Measurements from ENCODE around the gene RFNG. TPM values are rescaled to one million over a fixed set of nuclear protein-coding genes. Genes with fewer than 3 reads are reported as not detected.

Gene RFNG
- total RNA-seq, 1 donor from 2014 or later, result 40.2 TPM

- H3K4me3 ChIP-seq (ENCODE audit: insufficient read depth, low read depth, low read length), result peak within 1 kb of the TSS; percentile 70
- peaks cover 33% of the 10 kb centered on the region for H4K20me1 ChIP-seq (ENCODE audit: insufficient read depth, low read length)
- peak within 1 kb of the TSS; percentile 99 for H3K4me2 ChIP-seq (ENCODE audit: low read length)
- H3K79me2 ChIP-seq (ENCODE audit: insufficient read depth, low read length), result peaks cover 43% of the 10 kb centered on the region
- FAIRE-seq (no peak), DNase-seq (ENCODE audit: low read depth) (peak; percentile 85)
- peaks cover under 1% of the 10 kb centered on the region for H3K36me3 ChIP-seq (ENCODE audit: insufficient read depth, low read length)
- H3K4me1 ChIP-seq (ENCODE audit: insufficient read depth, low read length), result peaks cover 28% of the 10 kb centered on the region
- H3K4me3 Mint-ChIP-seq (ENCODE audit: unreplicated experiment), result peak within 1 kb of the TSS; percentile 77
- peak within 1 kb of the TSS; percentile 90 for H3K27ac ChIP-seq (ENCODE audit: low read depth, low read length)
- no peaks in the 10 kb centered on the region for H3K9me3 Mint-ChIP-seq (ENCODE audit: unreplicated experiment)
- TF ChIP-seq, protein P1, sequence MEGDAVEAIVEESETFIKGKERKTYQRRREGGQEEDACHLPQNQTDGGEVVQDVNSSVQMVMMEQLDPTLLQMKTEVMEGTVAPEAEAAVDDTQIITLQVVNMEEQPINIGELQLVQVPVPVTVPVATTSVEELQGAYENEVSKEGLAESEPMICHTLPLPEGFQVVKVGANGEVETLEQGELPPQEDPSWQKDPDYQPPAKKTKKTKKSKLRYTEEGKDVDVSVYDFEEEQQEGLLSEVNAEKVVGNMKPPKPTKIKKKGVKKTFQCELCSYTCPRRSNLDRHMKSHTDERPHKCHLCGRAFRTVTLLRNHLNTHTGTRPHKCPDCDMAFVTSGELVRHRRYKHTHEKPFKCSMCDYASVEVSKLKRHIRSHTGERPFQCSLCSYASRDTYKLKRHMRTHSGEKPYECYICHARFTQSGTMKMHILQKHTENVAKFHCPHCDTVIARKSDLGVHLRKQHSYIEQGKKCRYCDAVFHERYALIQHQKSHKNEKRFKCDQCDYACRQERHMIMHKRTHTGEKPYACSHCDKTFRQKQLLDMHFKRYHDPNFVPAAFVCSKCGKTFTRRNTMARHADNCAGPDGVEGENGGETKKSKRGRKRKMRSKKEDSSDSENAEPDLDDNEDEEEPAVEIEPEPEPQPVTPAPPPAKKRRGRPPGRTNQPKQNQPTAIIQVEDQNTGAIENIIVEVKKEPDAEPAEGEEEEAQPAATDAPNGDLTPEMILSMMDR (IDR thresholded peaks at IDR 0.05; ENCODE audit: insufficient read depth, low read depth, low read length), result no peak
- no peak for TF ChIP-seq EZH2 (IDR thresholded peaks at IDR 0.05; ENCODE audit: insufficient read depth, low read length)
- H2AFZ ChIP-seq (ENCODE audit: low read depth, low read length), result peak within 1 kb of the TSS; percentile 78
- no peaks in the 10 kb centered on the region for H3K9me3 ChIP-seq (ENCODE audit: insufficient read depth, low read depth, low read length)
- H3K27ac Mint-ChIP-seq (ENCODE audit: unreplicated experiment), result no peak within 1 kb of the TSS
- H3K36me3 Mint-ChIP-seq (ENCODE audit: low read depth, unreplicated experiment), result no peaks in the 10 kb centered on the region
- peak within 1 kb of the TSS; percentile 88 for H3K9ac ChIP-seq (ENCODE audit: low read length)
- H3K27me3 Mint-ChIP-seq (ENCODE audit: low read depth, unreplicated experiment), result no peaks in the 10 kb centered on the region
- peaks cover 6% of the 10 kb centered on the region for H3K4me1 Mint-ChIP-seq (ENCODE audit: low read depth, unreplicated experiment)
- no peaks in the 10 kb centered on the region for H3K27me3 ChIP-seq (ENCODE audit: insufficient read depth, low read length)
Measured at GRCh38 chr17:82098169-82098938, 46.7 kb upstream of the RFNG start, which contains the start of gene FASN. Gene FASN, minus strand, starts transcription at chr17:82098236. Its CDS starts 1,791 bp downstream, at chr17:82096445.

DNA sequence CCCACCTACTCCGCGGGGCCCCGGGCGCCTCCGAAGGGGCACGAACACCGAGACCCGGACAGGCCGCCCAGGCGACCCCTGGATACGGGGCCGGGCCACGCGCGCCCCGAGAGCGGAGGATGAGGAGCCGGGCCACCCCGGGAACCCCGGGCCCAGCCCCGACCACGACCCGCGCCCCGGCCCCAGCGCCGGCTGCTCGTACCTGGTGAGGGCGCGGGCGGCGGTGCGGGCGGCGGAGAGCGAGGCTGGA is 46.2 kb upstream of the RFNG start:
- Histone ChIP-seq H3K36me3 (ENCODE audit: insufficient read depth, low read length) (peaks cover 4% of the 10 kb centered on the region), H3K27me3 (ENCODE audit: insufficient read depth, low read length) (no peaks in the 10 kb centered on the region), H4K20me1 (ENCODE audit: insufficient read depth, low read length) (peaks cover 37% of the 10 kb centered on the region), H3K79me2 (ENCODE audit: insufficient read depth, low read length) (peaks cover 48% of the 10 kb centered on the region), H3K9me3 (ENCODE audit: insufficient read depth, low read depth, low read length) (no peaks in the 10 kb centered on the region), H3K9ac (ENCODE audit: low read length) (peak overlapping the region; percentile 88), H2AFZ (ENCODE audit: low read depth, low read length) (no peak overlapping the region), H3K4me1 (ENCODE audit: insufficient read depth, low read length) (peaks cover 28% of the 10 kb centered on the region), H3K4me3 (ENCODE audit: insufficient read depth, low read depth, low read length) (peak overlapping the region; percentile 70), H3K4me2 (ENCODE audit: low read length) (peak overlapping the region; percentile 99), H3K27ac (ENCODE audit: low read depth, low read length) (peak overlapping the region; percentile 68)
- Mint-ChIP-seq H3K9me3 (ENCODE audit: unreplicated experiment) (no peaks in the 10 kb centered on the region), H3K36me3 (ENCODE audit: low read depth, unreplicated experiment) (no peaks in the 10 kb centered on the region), H3K27me3 (ENCODE audit: low read depth, unreplicated experiment) (no peaks in the 10 kb centered on the region), H3K4me1 (ENCODE audit: low read depth, unreplicated experiment) (peaks cover 6% of the 10 kb centered on the region), H3K27ac (ENCODE audit: unreplicated experiment) (no peak overlapping the region), H3K4me3 (ENCODE audit: unreplicated experiment) (no peak overlapping the region)
- TF ChIP-seq, protein P1 (IDR thresholded peaks at IDR 0.05; ENCODE audit: insufficient read depth, low read depth, low read length), result no peak
- DNase-seq (ENCODE audit: low read depth) (no peak), FAIRE-seq (no peak)
